A673 (cell line): ENCODE data around the gene LMO4. TPM values are rescaled to one million over a fixed set of nuclear protein-coding genes. Genes with fewer than 3 reads are reported as not detected.
A peak's percentile ranks its signal among the peaks of the same experiment; 100 is the strongest.

Experiments
- BruUV-seq: library from RNA; stranded (reverse); fragments of 400-500 nt; replicated peaks from 2 replicates; lab custom pipeline; 2021; lab: Mats Ljungman, UMichigan
- CTCF ChIA-PET: fragments of 300-600 bp; sonication (Branson Sonifier 250); formaldehyde crosslinking; loops from one replicate; lab custom pipeline; 2022; ENCODE audit warnings: antibody characterized with exemption; lab: Charles Lee
- POLR2A ChIA-PET: fragments of 300-600 bp; sonication (Branson Sonifier 250); formaldehyde crosslinking; loops from one replicate; lab custom pipeline; 2022; ENCODE audit warnings: antibody characterized with exemption; ENCODE audit not compliant: low non-redundant PET; lab: Charles Lee
- DNase-seq: peaks from one replicate; pipeline ENCODE4 v3.0.0-alpha.2; 2015; ENCODE audit warnings: low spot score
- H3K27ac ChIP-seq: fragments of 200-600 bp; sonication (generic); 2 replicates; pipeline ENCODE4 v1.5.1; 2016; ENCODE audit warnings: mixed run types, low read depth, mild to moderate bottlenecking, mixed read lengths, antibody characterized with exemption, low read length; ENCODE audit not compliant: poor library complexity, severe bottlenecking
- H3K27me3 ChIP-seq: fragments of 200-600 bp; sonication (generic); replicated peaks from 2 replicates; pipeline ENCODE4 v1.6.1; 2017; ENCODE audit warnings: mixed run types, low read depth, mild to moderate bottlenecking, mixed read lengths, antibody characterized with exemption, low read length; ENCODE audit not compliant: insufficient read depth, poor library complexity
- H3K36me3 ChIP-seq: fragments of 200-600 bp; sonication (generic); 2 replicates; pipeline ENCODE4 v1.6.1; 2016; ENCODE audit warnings: mixed run types, mild to moderate bottlenecking, mixed read lengths, antibody characterized with exemption, low read length; ENCODE audit not compliant: insufficient read depth, poor library complexity, severe bottlenecking
- H3K4me1 ChIP-seq: fragments of 200-600 bp; sonication (generic); 2 replicates; pipeline ENCODE4 v1.6.1; 2017; ENCODE audit warnings: mixed run types, mild to moderate bottlenecking, mixed read lengths, antibody characterized with exemption, low read length; ENCODE audit not compliant: insufficient read depth, poor library complexity, severe bottlenecking
- H3K4me3 ChIP-seq: fragments of 200-600 bp; sonication (generic); 2 replicates; pipeline ENCODE4 v1.5.1; 2016; ENCODE audit warnings: low read depth, mixed run types, mild to moderate bottlenecking, mixed read lengths, low read length; ENCODE audit not compliant: poor library complexity, severe bottlenecking
- H3K9me3 ChIP-seq: fragments of 200-600 bp; sonication (generic); 2 replicates; pipeline ENCODE4 v1.6.1; 2016; ENCODE audit warnings: mixed run types, low read depth, mild to moderate bottlenecking, mixed read lengths, antibody characterized with exemption, low read length; ENCODE audit not compliant: poor library complexity, severe bottlenecking
- CTCF ChIP-seq: fragments of 300-800, 200-600 bp; sonication (generic); conservative IDR thresholded peaks from 2 replicates; pipeline ENCODE4 v1.5.1; 2017; ENCODE audit warnings: low read depth, mild to moderate bottlenecking, antibody characterized with exemption, low read length, moderate library complexity, mixed read lengths
- EZH2 ChIP-seq: fragments of 200-600 bp; sonication (generic); IDR thresholded peaks from 2 replicates; pipeline ENCODE4 v1.6.1; 2017; ENCODE audit warnings: borderline replicate concordance, low read depth, mild to moderate bottlenecking, mixed read lengths, antibody characterized with exemption, low read length; ENCODE audit not compliant: poor library complexity, severe bottlenecking
- intact Hi-C: fragments of 100-400 bp; cut with micrococcal nuclease; formaldehyde crosslinking; loops from one replicate; pipeline ENCODE4 v1.10.0; 2022; ENCODE audit not compliant: unreplicated experiment
- total RNA-seq: library from RNA; stranded (reverse); gene quantifications from 2 replicates; pipeline ENCODE4 v1.2.3, GENCODE V29; 2021

LMO4 gene
- total RNA-seq, 1 experiment from 2014 or later = 32.2 TPM

GRCh38 chr1:87329526-87330056 lies 911 bp downstream of the LMO4 start:
- Histone ChIP-seq H3K4me1 (peaks cover 29% of the 10 kb centered on the region), H3K9me3 (no peaks in the 10 kb centered on the region), H3K36me3 (peaks cover 14% of the 10 kb centered on the region), H3K4me3 (peak overlapping the region; percentile 86), H3K27me3 (no peaks in the 10 kb centered on the region), H3K27ac (peak overlapping the region; percentile 96)
- TF ChIP-seq CTCF (no peak), EZH2 (no peak)
- DNase-seq = peak; percentile 37
- TSS peak; percentile 82 for BruUV-seq
- ChIA-PET POLR2A (interaction anchor here (0.6 to 0.7 kb wide), 5 partner anchors 41 to 1440 kb away, joined by 3 to 10 read pairs (median 5); no protein-coding TSS in a partner anchor), CTCF (no interaction called here)
- intact Hi-C loops = loop anchor here (2.0 to 10.0 kb wide), 4 partner anchors 255 to 735 kb away; no protein-coding TSS in a partner anchor

GRCh38 chr1:87330057-87330884 lies 1.6 kb downstream of the LMO4 start:
- no peak for TF ChIP-seq EZH2
- no peak for TF ChIP-seq CTCF
- no peaks in the 10 kb centered on the region for H3K9me3 ChIP-seq
- DNase-seq = peak; percentile 54
- H3K27me3 ChIP-seq = no peaks in the 10 kb centered on the region
- ChIA-PET CTCF (interaction anchor here (1.1 kb wide), 1 partner anchor 622 kb away, joined by 5 read pairs; no protein-coding TSS in a partner anchor), POLR2A (interaction anchor here (0.6 to 0.7 kb wide), 4 partner anchors 40 to 1440 kb away, joined by 3 to 10 read pairs (median 4); no protein-coding TSS in a partner anchor)
- peak overlapping the region; percentile 86 for H3K4me3 ChIP-seq
- H3K27ac ChIP-seq = peak overlapping the region; percentile 96
- intact Hi-C loops = loop anchor here (5.0 to 10.0 kb wide), 2 partner anchors 255 to 622 kb away; no protein-coding TSS in a partner anchor
- peaks cover 31% of the 10 kb centered on the region for H3K4me1 ChIP-seq
- H3K36me3 ChIP-seq = peaks cover 14% of the 10 kb centered on the region
- no TSS peak for BruUV-seq

GRCh38 chr1:87330885-87331364 lies 2.2 kb downstream of the LMO4 start:
- Histone ChIP-seq H3K4me3 (peak overlapping the region; percentile 86), H3K9me3 (no peaks in the 10 kb centered on the region), H3K36me3 (peaks cover 14% of the 10 kb centered on the region), H3K27ac (peak overlapping the region; percentile 40), H3K4me1 (peaks cover 36% of the 10 kb centered on the region), H3K27me3 (no peaks in the 10 kb centered on the region)
- BruUV-seq = no TSS peak
- intact Hi-C loops = loop anchor here (5.0 to 10.0 kb wide), 2 partner anchors 254 to 621 kb away; no protein-coding TSS in a partner anchor
- TF ChIP-seq CTCF = no peak
- no peak for TF ChIP-seq EZH2
- POLR2A ChIA-PET = no interaction called here
- CTCF ChIA-PET = interaction anchor here (1.0 to 1.1 kb wide), 2 partner anchors 621 to 730 kb away, joined by 5 read pairs; no protein-coding TSS in a partner anchor
- peak; percentile 14 for DNase-seq
